A673 (cell line): Measurements from ENCODE around the gene POLDIP3. TPM values are rescaled to one million over a fixed set of nuclear protein-coding genes. Genes with fewer than 3 reads are reported as not detected.
"Not testable (repeated sequence)": the region's sequence is repeated elsewhere in the genome, so short reads cannot be mapped to it uniquely, and the experiment has no call there.

ENCODE experiments used
- BruUV-seq: library from RNA; stranded (reverse); fragments of 400-500 nt; replicated peaks from 2 replicates; lab custom pipeline; 2021; lab: Mats Ljungman, UMichigan
- CTCF ChIA-PET: fragments of 300-600 bp; sonication (Branson Sonifier 250); formaldehyde crosslinking; loops from one replicate; lab custom pipeline; 2022; ENCODE audit warnings: antibody characterized with exemption; lab: Charles Lee
- POLR2A ChIA-PET: fragments of 300-600 bp; sonication (Branson Sonifier 250); formaldehyde crosslinking; loops from one replicate; lab custom pipeline; 2022; ENCODE audit warnings: antibody characterized with exemption; ENCODE audit not compliant: low non-redundant PET; lab: Charles Lee
- DNase-seq: peaks from one replicate; pipeline ENCODE4 v3.0.0-alpha.2; 2015; ENCODE audit warnings: low spot score
- H3K27ac ChIP-seq: fragments of 200-600 bp; sonication (generic); 2 replicates; pipeline ENCODE4 v1.5.1; 2016; ENCODE audit warnings: mixed run types, low read depth, mild to moderate bottlenecking, mixed read lengths, antibody characterized with exemption, low read length; ENCODE audit not compliant: poor library complexity, severe bottlenecking
- H3K27me3 ChIP-seq: fragments of 200-600 bp; sonication (generic); replicated peaks from 2 replicates; pipeline ENCODE4 v1.6.1; 2017; ENCODE audit warnings: mixed run types, low read depth, mild to moderate bottlenecking, mixed read lengths, antibody characterized with exemption, low read length; ENCODE audit not compliant: insufficient read depth, poor library complexity
- H3K36me3 ChIP-seq: fragments of 200-600 bp; sonication (generic); 2 replicates; pipeline ENCODE4 v1.6.1; 2016; ENCODE audit warnings: mixed run types, mild to moderate bottlenecking, mixed read lengths, antibody characterized with exemption, low read length; ENCODE audit not compliant: insufficient read depth, poor library complexity, severe bottlenecking
- H3K4me1 ChIP-seq: fragments of 200-600 bp; sonication (generic); 2 replicates; pipeline ENCODE4 v1.6.1; 2017; ENCODE audit warnings: mixed run types, mild to moderate bottlenecking, mixed read lengths, antibody characterized with exemption, low read length; ENCODE audit not compliant: insufficient read depth, poor library complexity, severe bottlenecking
- H3K4me3 ChIP-seq: fragments of 200-600 bp; sonication (generic); 2 replicates; pipeline ENCODE4 v1.5.1; 2016; ENCODE audit warnings: low read depth, mixed run types, mild to moderate bottlenecking, mixed read lengths, low read length; ENCODE audit not compliant: poor library complexity, severe bottlenecking
- H3K9me3 ChIP-seq: fragments of 200-600 bp; sonication (generic); 2 replicates; pipeline ENCODE4 v1.6.1; 2016; ENCODE audit warnings: mixed run types, low read depth, mild to moderate bottlenecking, mixed read lengths, antibody characterized with exemption, low read length; ENCODE audit not compliant: poor library complexity, severe bottlenecking
- CTCF ChIP-seq: fragments of 300-800, 200-600 bp; sonication (generic); conservative IDR thresholded peaks from 2 replicates; pipeline ENCODE4 v1.5.1; 2017; ENCODE audit warnings: low read depth, mild to moderate bottlenecking, antibody characterized with exemption, low read length, moderate library complexity, mixed read lengths
- EZH2 ChIP-seq: fragments of 200-600 bp; sonication (generic); IDR thresholded peaks from 2 replicates; pipeline ENCODE4 v1.6.1; 2017; ENCODE audit warnings: borderline replicate concordance, low read depth, mild to moderate bottlenecking, mixed read lengths, antibody characterized with exemption, low read length; ENCODE audit not compliant: poor library complexity, severe bottlenecking
- intact Hi-C: fragments of 100-400 bp; cut with micrococcal nuclease; formaldehyde crosslinking; loops from one replicate; pipeline ENCODE4 v1.10.0; 2022; ENCODE audit not compliant: unreplicated experiment
- total RNA-seq: library from RNA; stranded (reverse); gene quantifications from 2 replicates; pipeline ENCODE4 v1.2.3, GENCODE V29; 2021

Gene POLDIP3
- total RNA-seq, 1 experiment from 2014 or later, result 134 TPM

GRCh38 chr22:42582987-42583386, 31.7 kb downstream of the POLDIP3 start:
- intact Hi-C loops, result loop anchor here (2.0 kb wide), 1 partner anchor 32 kb away; the partner anchor contains the start of gene POLDIP3
- TF ChIP-seq EZH2, result no peak
- TF ChIP-seq CTCF, result no peak
- peak overlapping the region; percentile 37 for H3K27ac ChIP-seq
- H3K36me3 ChIP-seq, result peaks cover 68% of the 10 kb centered on the region
- H3K9me3 ChIP-seq, result no peaks in the 10 kb centered on the region
- POLR2A ChIA-PET, result no interaction called here
- H3K27me3 ChIP-seq, result no peaks in the 10 kb centered on the region
- H3K4me3 ChIP-seq, result no peak overlapping the region
- BruUV-seq, result no TSS peak
- CTCF ChIA-PET, result no interaction called here
- no peak for DNase-seq
- peaks cover 5% of the 10 kb centered on the region for H3K4me1 ChIP-seq

DNA sequence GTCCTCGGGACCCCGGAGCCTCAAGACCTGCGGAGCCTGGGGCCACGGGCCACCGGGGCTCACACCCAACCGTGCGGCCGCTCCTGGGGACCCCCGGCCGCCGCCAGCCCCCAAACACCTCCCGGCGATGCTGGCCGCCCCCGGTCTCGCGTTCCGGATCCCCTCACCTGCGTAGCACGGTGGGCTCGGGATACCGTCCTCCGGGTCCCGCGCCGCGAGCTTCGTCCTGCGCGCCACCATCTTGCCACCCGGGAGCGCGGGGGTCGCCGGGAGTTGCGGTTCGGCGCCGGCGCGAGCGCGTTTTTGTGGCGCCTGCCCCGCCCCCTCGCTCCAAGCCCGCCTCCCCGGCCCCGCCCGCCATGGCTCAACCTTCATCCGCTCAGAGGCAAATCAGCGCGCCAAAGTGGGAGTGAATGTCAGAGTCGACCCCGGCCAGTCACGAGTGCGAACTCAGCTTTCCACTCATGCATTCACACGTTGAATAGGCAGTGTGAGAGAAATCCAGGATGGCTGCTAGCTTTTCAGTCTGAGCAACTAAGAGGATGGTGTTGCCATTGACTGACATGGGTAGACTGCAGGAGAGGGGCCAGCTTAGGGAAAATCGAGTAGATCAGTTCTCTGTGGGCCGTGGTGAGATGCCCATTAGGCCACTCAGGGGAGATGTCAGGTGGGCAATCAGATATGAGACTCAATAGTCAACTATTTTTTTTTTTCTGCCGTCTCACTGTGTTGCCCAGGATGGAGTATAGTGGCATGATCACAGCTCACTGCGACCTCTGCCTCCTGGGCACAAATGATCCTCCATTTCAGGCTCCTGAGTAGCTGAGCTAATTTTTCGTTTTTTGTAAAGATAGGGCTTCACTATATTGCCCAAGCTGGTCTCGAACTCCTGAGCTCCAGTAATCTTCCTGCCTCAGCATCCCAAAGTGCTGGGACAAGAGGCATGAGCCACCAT, 32.6 kb downstream of the POLDIP3 start:
- Histone ChIP-seq H3K4me1 (peaks cover 5% of the 10 kb centered on the region), H3K9me3 (no peaks in the 10 kb centered on the region), H3K36me3 (peaks cover 66% of the 10 kb centered on the region), H3K4me3 (peak overlapping the region; percentile 74), H3K27ac (peak overlapping the region; percentile 81), H3K27me3 (no peaks in the 10 kb centered on the region)
- no TSS peak for BruUV-seq
- TF ChIP-seq EZH2 (no peak), CTCF (no peak)
- POLR2A ChIA-PET, result interaction anchor here (0.5 kb wide), 1 partner anchor 33 kb away, joined by 4 read pairs; the partner anchor contains the start of gene POLDIP3
- peak; percentile 89 for DNase-seq
- intact Hi-C loops, result loop anchor here (2.0 kb wide), 1 partner anchor 33 kb away; the partner anchor contains the start of gene POLDIP3
- CTCF ChIA-PET, result interaction anchor here (0.6 to 0.7 kb wide), 2 partner anchors 14 to 436 kb away, joined by 3 to 7 read pairs; no protein-coding TSS in a partner anchor

GRCh38 chr22:42581194-42581761, 33.4 kb downstream of the POLDIP3 start:
- POLR2A ChIA-PET, DNase-seq, H3K4me1 ChIP-seq, intact Hi-C loops, H3K9me3 ChIP-seq, H3K27me3 ChIP-seq: not testable (repeated sequence)
- TSS peak; percentile 50 for BruUV-seq
- Histone ChIP-seq H3K27ac (peak overlapping the region; percentile 81), H3K36me3 (peaks cover 60% of the 10 kb centered on the region), H3K4me3 (peak overlapping the region; percentile 74)
- CTCF ChIA-PET, result interaction anchor here (0.6 kb wide), 1 partner anchor 14 kb away, joined by 3 read pairs; no protein-coding TSS in a partner anchor

- peaks cover 48% of the 10 kb centered on the region for H3K36me3 ChIP-seq
- DNase-seq, H3K27ac ChIP-seq, H3K27me3 ChIP-seq, H3K4me1 ChIP-seq, H3K4me3 ChIP-seq, H3K9me3 ChIP-seq, intact Hi-C loops, BruUV-seq, CTCF ChIA-PET, POLR2A ChIA-PET: not testable (repeated sequence)
Observed at GRCh38 chr22:42580040-42580439, 34.6 kb downstream of the POLDIP3 start.
